Karpas-422 (cell line): ENCODE data around the gene NRAS. TPM values are rescaled to one million over a fixed set of nuclear protein-coding genes. Genes with fewer than 3 reads are reported as not detected.
A peak's percentile ranks its signal among the peaks of the same experiment; 100 is the strongest.

Source experiments
- DNase-seq: peaks from one replicate; pipeline ENCODE4 v3.0.0-alpha.2; 2015
- H2AFZ ChIP-seq: fragments of 200-600 bp; sonication (generic); 2 replicates; pipeline ENCODE4 v1.6.1; 2014; ENCODE audit warnings: antibody characterized with exemption, low read length, mixed read lengths
- H3K27ac ChIP-seq: fragments of 200-600 bp; sonication (generic); 2 replicates; pipeline ENCODE4 v1.5.1; 2014; ENCODE audit warnings: mild to moderate bottlenecking, low read length, moderate library complexity
- H3K27me3 ChIP-seq: fragments of 200-600 bp; sonication (generic); 2 replicates; pipeline ENCODE4 v1.6.1; 2014; ENCODE audit warnings: low read length, mixed read lengths
- H3K36me3 ChIP-seq: fragments of 200-600 bp; sonication (generic); 2 replicates; pipeline ENCODE4 v1.6.1; 2014; ENCODE audit warnings: low read length, mixed read lengths; ENCODE audit not compliant: insufficient read depth
- H3K4me1 ChIP-seq: fragments of 200-600 bp; sonication (generic); 2 replicates; pipeline ENCODE4 v1.6.1; 2014; ENCODE audit warnings: mild to moderate bottlenecking, low read length, mixed read lengths
- H3K4me2 ChIP-seq: fragments of 200-600 bp; sonication (generic); 2 replicates; pipeline ENCODE4 v1.6.1; 2014; ENCODE audit warnings: low read length, low read depth, mild to moderate bottlenecking; ENCODE audit not compliant: poor library complexity, severe bottlenecking
- H3K4me3 ChIP-seq: fragments of 200-600 bp; sonication (generic); 2 replicates; pipeline ENCODE4 v1.5.1; 2014; ENCODE audit warnings: mild to moderate bottlenecking, antibody characterized with exemption, low read length, mixed read lengths
- H3K79me2 ChIP-seq: fragments of 200-600 bp; sonication (generic); 2 replicates; pipeline ENCODE4 v1.6.1; 2014; ENCODE audit warnings: mild to moderate bottlenecking, low read length, mixed read lengths
- H3K9ac ChIP-seq: fragments of 200-600 bp; sonication (generic); 2 replicates; pipeline ENCODE4 v1.6.0; 2014; ENCODE audit warnings: low read length
- H3K9me2 ChIP-seq: fragments of 200-600 bp; sonication (generic), shearing (Covaris generic); replicated peaks from 2 replicates; pipeline ENCODE4 v1.6.0; 2014; ENCODE audit warnings: mild to moderate bottlenecking, low read length, moderate library complexity; ENCODE audit not compliant: insufficient read depth
- H3K9me3 ChIP-seq: fragments of 300-700, 200-600 bp; sonication (generic); 2 replicates; pipeline ENCODE4 v1.6.1; 2014; ENCODE audit warnings: low read length, mixed read lengths
- H4K20me1 ChIP-seq: fragments of 200-600 bp; sonication (generic); 2 replicates; pipeline ENCODE4 v1.6.1; 2014; ENCODE audit warnings: mild to moderate bottlenecking, antibody characterized with exemption, low read length, low read depth; ENCODE audit not compliant: insufficient read depth
- total RNA-seq: library from RNA; depleted of rRNA; stranded (reverse); fragments of >200 nt; shearing (Covaris generic); gene quantifications from 2 replicates; pipeline ENCODE4 v1.2.3, GENCODE V29; 2014; ENCODE audit warnings: low replicate concordance; rRNA removed

The NRAS gene
- total RNA-seq = 30.6 and 68.0 TPM in 2 replicates

GRCh38 chr1:114716304-114717170 lies at the start of gene NRAS:
TSS of gene NRAS (minus strand) at chr1:114716771. CDS start at chr1:114716160, 611 bp downstream.
- peak; percentile 97 for DNase-seq
- Histone ChIP-seq H3K27ac (peak within 1 kb of the TSS; percentile 58), H4K20me1 (no peaks in the 10 kb centered on the region), H2AFZ (no peak within 1 kb of the TSS), H3K9ac (peak within 1 kb of the TSS; percentile 94), H3K79me2 (peaks cover 31% of the 10 kb centered on the region), H3K36me3 (peaks cover 44% of the 10 kb centered on the region; the same call in 1 of the 2 replicates), H3K4me1 (peaks cover 20% of the 10 kb centered on the region), H3K4me3 (peak within 1 kb of the TSS; percentile 94), H3K9me2 (no peaks in the 10 kb centered on the region), H3K4me2 (peak within 1 kb of the TSS; percentile 76), H3K27me3 (no peaks in the 10 kb centered on the region), H3K9me3 (no peaks in the 10 kb centered on the region)

- Histone ChIP-seq H2AFZ (no peak overlapping the region), H3K9me3 (no peaks in the 10 kb centered on the region), H3K4me1 (no peaks in the 10 kb centered on the region), H3K9ac (no peak overlapping the region), H3K4me2 (no peak overlapping the region), H3K4me3 (no peak overlapping the region), H3K9me2 (no peaks in the 10 kb centered on the region), H3K79me2 (no peaks in the 10 kb centered on the region), H3K27me3 (no peaks in the 10 kb centered on the region), H4K20me1 (no peaks in the 10 kb centered on the region), H3K27ac (no peak overlapping the region), H3K36me3 (no peaks in the 10 kb centered on the region)
- no peak for DNase-seq
These were observed 48.1 kb upstream of the NRAS start for GRCh38 chr1:114764689-114765088.

GRCh38 chr1:114758256-114758832 lies 41.8 kb upstream of the NRAS start:
- DNase-seq = no peak
- peaks cover 44% of the 10 kb centered on the region for H3K79me2 ChIP-seq

GRCh38 chr1:114757455-114758255 lies 41.1 kb upstream of the NRAS start, which contains the start of gene CSDE1:
TSS of gene CSDE1 (minus strand) at chr1:114757984. CDS start at chr1:114739890, 18,094 bp downstream.
- no peaks in the 10 kb centered on the region for H3K9me2 ChIP-seq
- H3K4me1 ChIP-seq = peaks cover 43% of the 10 kb centered on the region
- H2AFZ ChIP-seq = peak within 1 kb of the TSS; percentile 86
- H3K9ac ChIP-seq = peak within 1 kb of the TSS; percentile 100
- peak within 1 kb of the TSS; percentile 99 for H3K4me3 ChIP-seq
- DNase-seq = peak; percentile 99
- peak within 1 kb of the TSS; percentile 84 for H3K4me2 ChIP-seq
- H3K9me3 ChIP-seq = peaks cover 3% of the 10 kb centered on the region; the same call in 1 of the 2 replicates
- H3K27me3 ChIP-seq = no peaks in the 10 kb centered on the region
- peak within 1 kb of the TSS; percentile 88 for H3K27ac ChIP-seq
- H3K79me2 ChIP-seq = peaks cover 51% of the 10 kb centered on the region
- peaks cover 44% of the 10 kb centered on the region for H4K20me1 ChIP-seq
- H3K36me3 ChIP-seq = peaks cover 13% of the 10 kb centered on the region; the same call in 1 of the 2 replicates

More at GRCh38 chr1:114758256-114758832, 41.8 kb upstream of the NRAS start:
- peak overlapping the region; percentile 99 for H3K4me3 ChIP-seq
- no peaks in the 10 kb centered on the region for H3K9me2 ChIP-seq
- H3K9ac ChIP-seq = peak overlapping the region; percentile 100
- peak overlapping the region; percentile 86 for H2AFZ ChIP-seq
- peak overlapping the region; percentile 71 for H3K4me2 ChIP-seq
- peaks cover 13% of the 10 kb centered on the region; the same call in 1 of the 2 replicates for H3K36me3 ChIP-seq
- H3K4me1 ChIP-seq = peaks cover 37% of the 10 kb centered on the region
- H4K20me1 ChIP-seq = peaks cover 37% of the 10 kb centered on the region
- peaks cover 3% of the 10 kb centered on the region; the same call in 1 of the 2 replicates for H3K9me3 ChIP-seq
- H3K27me3 ChIP-seq = no peaks in the 10 kb centered on the region
- H3K27ac ChIP-seq = peak overlapping the region; percentile 40; the same call in 1 of the 2 replicates

GRCh38 chr1:114756949-114757454 lies 40.4 kb upstream of the NRAS start:
- H3K27ac ChIP-seq = no peak overlapping the region; the same call in 1 of the 2 replicates
- H3K9ac ChIP-seq = peak overlapping the region; percentile 100
- H3K4me2 ChIP-seq = peak overlapping the region; percentile 84
- DNase-seq = peak; percentile 59
- no peaks in the 10 kb centered on the region for H3K9me2 ChIP-seq
- peak overlapping the region; percentile 99 for H3K4me3 ChIP-seq
- H2AFZ ChIP-seq = no peak overlapping the region
- H4K20me1 ChIP-seq = peaks cover 50% of the 10 kb centered on the region
- peaks cover 57% of the 10 kb centered on the region for H3K79me2 ChIP-seq
- peaks cover 13% of the 10 kb centered on the region; the same call in 1 of the 2 replicates for H3K36me3 ChIP-seq
- H3K27me3 ChIP-seq = no peaks in the 10 kb centered on the region
- H3K9me3 ChIP-seq = peaks cover 3% of the 10 kb centered on the region; the same call in 1 of the 2 replicates
- H3K4me1 ChIP-seq = peaks cover 44% of the 10 kb centered on the region

GRCh38 chr1:114756009-114756892 lies 39.7 kb upstream of the NRAS start:
- H3K4me2 ChIP-seq = peak overlapping the region; percentile 84
- peaks cover 3% of the 10 kb centered on the region; the same call in 1 of the 2 replicates for H3K9me3 ChIP-seq
- H3K79me2 ChIP-seq = peaks cover 65% of the 10 kb centered on the region
- peak overlapping the region; percentile 99 for H3K4me3 ChIP-seq
- no peak overlapping the region for H2AFZ ChIP-seq
- H4K20me1 ChIP-seq = peaks cover 58% of the 10 kb centered on the region
- H3K27me3 ChIP-seq = no peaks in the 10 kb centered on the region
- no peak for DNase-seq
- H3K27ac ChIP-seq = no peak overlapping the region; the same call in 1 of the 2 replicates
- H3K9me2 ChIP-seq = no peaks in the 10 kb centered on the region
- H3K9ac ChIP-seq = peak overlapping the region; percentile 100
- peaks cover 44% of the 10 kb centered on the region for H3K4me1 ChIP-seq
- peaks cover 13% of the 10 kb centered on the region; the same call in 1 of the 2 replicates for H3K36me3 ChIP-seq
